WTC11 (cell line): Measurements from ENCODE around the gene INHBB. TPM values are rescaled to one million over a fixed set of nuclear protein-coding genes. Genes with fewer than 3 reads are reported as not detected.

ENCODE experiments used
- ATAC-seq: fragments of 200-7000 bp; cut with Tn5 transposase; 2 replicates; pipeline ENCODE4 v1.10.0; 2021; ENCODE audit warnings: mild to moderate bottlenecking, moderate library complexity
- CTCF ChIA-PET: fragments of 300-600 bp; sonication (Branson Sonifier 250); formaldehyde crosslinking; loops from one replicate; lab custom pipeline; 2021; ENCODE audit warnings: antibody characterized with exemption; lab: Charles Lee
- POLR2A ChIA-PET: fragments of 350-600 bp; sonication (Branson Sonifier 250); formaldehyde crosslinking; loops from one replicate; lab custom pipeline; 2021; ENCODE audit warnings: antibody characterized with exemption; lab: Charles Lee
- DNase-seq: peaks from one replicate; pipeline ENCODE4 v3.0.0; 2021; ENCODE audit warnings: low spot score
- H3K27ac Mint-ChIP-seq: 2 replicates; pipeline ENCODE4 v1.8.0; 2021; ENCODE audit warnings: mixed read lengths
- H3K27me3 Mint-ChIP-seq: 2 replicates; pipeline ENCODE4 v1.8.0; 2021; ENCODE audit warnings: low read depth, mild to moderate bottlenecking, moderate library complexity, mixed read lengths
- H3K36me3 Mint-ChIP-seq: 2 replicates; pipeline ENCODE4 v1.8.0; 2021; ENCODE audit warnings: mixed read lengths
- H3K4me1 Mint-ChIP-seq: 2 replicates; pipeline ENCODE4 v1.8.0; 2022; ENCODE audit warnings: mixed read lengths
- H3K4me3 Mint-ChIP-seq: 2 replicates; pipeline ENCODE4 v1.8.0; 2021; ENCODE audit warnings: mild to moderate bottlenecking, moderate library complexity, mixed read lengths
- H3K9me3 Mint-ChIP-seq: 2 replicates; pipeline ENCODE4 v1.8.0; 2021; ENCODE audit warnings: mixed read lengths
- CREM ChIP-seq: sonication (generic); formaldehyde crosslinking; IDR thresholded peaks from 2 replicates; pipeline ENCODE4 v1.8.1; 2022; ENCODE audit warnings: mild to moderate bottlenecking, missing genetic modification reagents, moderate library complexity
- ERG ChIP-seq: fragments of 250-450 bp; sonication (Bioruptor Pico); IDR thresholded peaks from 2 replicates; pipeline ENCODE4 v1.8.0; 2021; ENCODE audit warnings: mild to moderate bottlenecking
- FOXP1 ChIP-seq: sonication (generic); formaldehyde crosslinking; IDR thresholded peaks from 2 replicates; pipeline ENCODE4 v1.8.0; 2022; ENCODE audit warnings: missing genetic modification reagents, mild to moderate bottlenecking, moderate library complexity, borderline replicate concordance
- JAZF1 ChIP-seq: fragments of 250-450 bp; sonication (Bioruptor Pico); IDR thresholded peaks from 2 replicates; pipeline ENCODE4 v1.9.0; 2021; ENCODE audit warnings: moderate library complexity, mild to moderate bottlenecking, inconsistent platforms
- NFYB ChIP-seq: sonication (generic); formaldehyde crosslinking; conservative IDR thresholded peaks from 2 replicates; pipeline ENCODE4 v1.8.0; 2022; ENCODE audit warnings: low read depth, missing genetic modification reagents
- NR1H2 ChIP-seq: sonication (generic); formaldehyde crosslinking; IDR thresholded peaks from 2 replicates; pipeline ENCODE4 v1.9.0; 2021; ENCODE audit warnings: mild to moderate bottlenecking, moderate library complexity, missing genetic modification reagents
- PRDM15 ChIP-seq: sonication (generic); formaldehyde crosslinking; IDR thresholded peaks from 2 replicates; pipeline ENCODE4 v1.8.0; 2022; ENCODE audit warnings: missing genetic modification reagents
- STAT6 ChIP-seq: sonication (generic); formaldehyde crosslinking; conservative IDR thresholded peaks from 2 replicates; pipeline ENCODE4 v1.8.1; 2023; ENCODE audit warnings: mild to moderate bottlenecking, low read depth, missing genetic modification reagents, moderate library complexity
- TEAD1 ChIP-seq: sonication (generic); formaldehyde crosslinking; IDR thresholded peaks from 2 replicates; pipeline ENCODE4 v1.8.0; 2022; ENCODE audit warnings: mild to moderate bottlenecking, missing genetic modification reagents
- TEAD4 ChIP-seq: sonication (generic); formaldehyde crosslinking; IDR thresholded peaks from 2 replicates; pipeline ENCODE4 v1.8.0; 2022; ENCODE audit warnings: mild to moderate bottlenecking, missing genetic modification reagents
- ZNF219 ChIP-seq: sonication (generic); formaldehyde crosslinking; IDR thresholded peaks from 2 replicates; pipeline ENCODE4 v1.8.0; 2023; ENCODE audit warnings: missing genetic modification reagents, mild to moderate bottlenecking, borderline replicate concordance
- ZNF425 ChIP-seq: fragments of 250-450 bp; sonication (Bioruptor Pico); conservative IDR thresholded peaks from 2 replicates; pipeline ENCODE4 v1.9.0; 2021; ENCODE audit warnings: mild to moderate bottlenecking
- ZNF671 ChIP-seq: fragments of 250-450 bp; sonication (Bioruptor Pico); IDR thresholded peaks from 2 replicates; pipeline ENCODE4 v1.8.0; 2021; ENCODE audit warnings: mild to moderate bottlenecking
- total RNA-seq: library from RNA; stranded (reverse); gene quantifications from 3 replicates; pipeline ENCODE4 v1.2.3, GENCODE V29; 2021

INHBB gene
- total RNA-seq, 1 experiment from 2014 or later, result 0.26 TPM

GRCh38 chr2:120350801-120351320 is 4.9 kb downstream of the INHBB start:
- Mint-ChIP-seq H3K27me3 (peaks cover 67% of the 10 kb centered on the region), H3K4me1 (peaks cover 30% of the 10 kb centered on the region), H3K27ac (no peak overlapping the region), H3K9me3 (no peaks in the 10 kb centered on the region), H3K36me3 (no peaks in the 10 kb centered on the region), H3K4me3 (no peak overlapping the region)
- DNase-seq, result no peak
- POLR2A ChIA-PET, result interaction anchor here (0.5 kb wide), 1 partner anchor 336 kb away, joined by 6 read pairs; no protein-coding TSS in a partner anchor
- CTCF ChIA-PET, result interaction anchor here (0.9 kb wide), 1 partner anchor 21 kb away, joined by 3 read pairs; no protein-coding TSS in a partner anchor
- no peak for ATAC-seq
- no peak for TF ChIP-seq FOXP1
- no peak for TF ChIP-seq ZNF425 (CRISPR knock-in tag)
- TF ChIP-seq ERG (CRISPR knock-in tag), result no peak
- no peak for TF ChIP-seq STAT6 (CRISPR knock-in tag)
- no peak for TF ChIP-seq NR1H2 (CRISPR knock-in tag)
- no peak for TF ChIP-seq CREM (CRISPR knock-in tag)
- no peak for TF ChIP-seq NFYB (CRISPR knock-in tag)
- no peak for TF ChIP-seq JAZF1

GRCh38 chr2:120352696-120353590 is 7.0 kb downstream of the INHBB start:
- H3K36me3 Mint-ChIP-seq, result no peaks in the 10 kb centered on the region
- TF ChIP-seq NR1H2 (CRISPR knock-in tag), result no peak
- TF ChIP-seq PRDM15 (CRISPR knock-in tag), result no peak
- no peak for TF ChIP-seq ZNF219 (CRISPR knock-in tag)
- no peak for TF ChIP-seq TEAD4 (CRISPR knock-in tag)
- no peak for TF ChIP-seq NFYB (CRISPR knock-in tag)
- no peak for TF ChIP-seq ZNF671 (CRISPR knock-in tag)
- TF ChIP-seq TEAD1 (CRISPR knock-in tag), result no peak
- TF ChIP-seq, all 79 proteins: peak for 0
- Mint-ChIP-seq H3K27me3 (peaks cover 52% of the 10 kb centered on the region), H3K4me3 (no peak overlapping the region), H3K27ac (no peak overlapping the region), H3K9me3 (no peaks in the 10 kb centered on the region), H3K4me1 (peaks cover 26% of the 10 kb centered on the region)
- no peak for DNase-seq
- ChIA-PET CTCF (interaction anchor here (1.0 to 2.1 kb wide), 4 partner anchors 9 to 200 kb away, joined by 4 to 5 read pairs (median 4); no protein-coding TSS in a partner anchor), POLR2A (no interaction called here)
- no peak for ATAC-seq
